Large intestine (tissue), 3 donors: ENCODE data around the gene SF3B1. TPM values are rescaled to one million over a fixed set of nuclear protein-coding genes. Genes with fewer than 3 reads are reported as not detected.
A peak's percentile ranks its signal among the peaks of the same experiment; 100 is the strongest.

Experiments
- DNase-seq, 2 donors: peaks; one replicate each; pipeline versions ENCODE4 v3.0.0 to v3.0.0-alpha.2; 2013
- H3K27ac ChIP-seq: one replicate; pipeline ENCODE4 v1.5.1; 2013; ENCODE audit warnings: low read length
- H3K27me3 ChIP-seq: 2 replicates; pipeline ENCODE4 v1.6.1; 2013; ENCODE audit warnings: low read length; ENCODE audit not compliant: control insufficient read depth, insufficient read depth
- H3K36me3 ChIP-seq: 2 replicates; pipeline ENCODE4 v1.6.1; 2013; ENCODE audit warnings: low read length; ENCODE audit not compliant: control insufficient read depth, insufficient read depth
- H3K4me1 ChIP-seq: one replicate; pipeline ENCODE4 v1.6.1; 2013; ENCODE audit warnings: low read length; ENCODE audit not compliant: control insufficient read depth, insufficient read depth
- H3K4me3 ChIP-seq: one replicate; pipeline ENCODE4 v1.5.1; 2013; ENCODE audit warnings: low read length
- H3K9me3 ChIP-seq: one replicate; pipeline ENCODE4 v1.6.1; 2013; ENCODE audit warnings: mild to moderate bottlenecking, low read depth, low read length, moderate library complexity; ENCODE audit not compliant: control insufficient read depth
- WGBS: methylation state at CpG from one replicate; pipeline ENCODE4 v1.1.5; 2013; ENCODE audit warnings: low lambda C conversion rate; ENCODE audit not compliant: insufficient coverage; 5-methylcytosine and 5-hydroxymethylcytosine counted together
- polyA plus RNA-seq: library from polyadenylated mRNA; unstranded; fragments of 120-200 nt; gene quantifications from one replicate; pipeline ENCODE4 v1.2.1, GENCODE V29; 2013

The SF3B1 gene
- polyA plus RNA-seq, 1 donor = 347 TPM

DNA sequence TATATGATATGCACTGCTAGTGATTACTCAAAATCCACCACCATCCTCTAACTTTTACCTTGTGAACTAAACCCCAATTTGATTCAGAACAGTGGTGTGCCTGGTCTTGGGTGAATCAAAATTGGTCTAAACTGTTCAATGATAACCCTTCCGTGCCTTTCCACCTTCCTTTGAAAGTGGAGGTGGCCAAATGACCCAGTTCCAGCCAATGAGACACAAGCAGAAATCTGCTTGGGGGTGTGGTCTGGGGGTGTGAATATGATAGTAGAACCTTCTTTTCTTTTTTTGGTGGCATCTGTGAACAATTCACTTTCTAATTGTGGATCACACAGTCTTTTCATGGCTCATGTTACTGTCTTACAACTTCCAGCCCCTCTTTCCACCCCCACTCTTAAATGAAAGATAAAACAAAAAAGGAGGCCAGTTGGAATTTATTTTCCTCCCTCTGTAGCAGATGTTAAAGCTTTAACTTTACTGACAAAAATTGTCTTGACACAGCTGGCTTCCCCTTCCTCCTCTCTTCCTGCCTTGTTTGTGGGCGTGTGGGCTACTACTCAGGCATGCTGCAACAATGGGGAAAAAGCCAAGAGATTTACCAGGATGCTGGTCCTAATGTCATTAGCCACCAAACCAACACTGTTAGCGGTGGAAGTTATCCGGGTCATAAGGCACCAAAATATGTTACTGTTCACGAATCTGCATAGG lies 65.4 kb downstream of the SF3B1 start:
- H3K4me1 ChIP-seq = no peaks in the 10 kb centered on the region
- H3K27me3 ChIP-seq = no peaks in the 10 kb centered on the region
- peaks cover 3% of the 10 kb centered on the region for H3K9me3 ChIP-seq
- H3K27ac ChIP-seq = no peak overlapping the region
- H3K4me3 ChIP-seq = no peak overlapping the region
- no peaks in the 10 kb centered on the region for H3K36me3 ChIP-seq
- DNase-seq = no peak
- WGBS = 100% methylated on average over 4 of the region's 5 CpGs

DNA sequence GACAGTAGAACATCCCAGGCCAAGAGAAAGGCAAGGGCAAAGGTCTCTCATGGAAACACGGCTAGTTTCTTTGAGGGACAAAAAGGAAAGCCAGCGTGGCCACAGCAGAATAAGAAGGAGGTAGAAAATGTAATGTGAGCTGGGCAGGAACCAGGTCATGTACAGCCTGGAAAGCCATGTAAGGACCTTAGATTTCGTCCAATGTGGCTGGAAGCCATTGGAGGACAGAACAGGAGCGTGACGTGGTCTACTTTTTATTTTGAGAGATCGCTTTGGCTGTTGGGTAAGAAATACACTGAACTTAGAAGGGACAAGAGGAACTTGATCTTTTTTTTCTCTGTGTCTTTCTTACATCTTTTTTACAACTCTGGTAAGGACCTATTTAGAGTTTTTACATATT lies 66.4 kb downstream of the SF3B1 start:
- no peak for DNase-seq
- H3K4me3 ChIP-seq = no peak overlapping the region
- H3K9me3 ChIP-seq = peaks cover 3% of the 10 kb centered on the region
- H3K27ac ChIP-seq = no peak overlapping the region
- H3K36me3 ChIP-seq = no peaks in the 10 kb centered on the region
- WGBS = 77% methylated on average over 4 of the region's 6 CpGs
- H3K27me3 ChIP-seq = no peaks in the 10 kb centered on the region
- no peaks in the 10 kb centered on the region for H3K4me1 ChIP-seq

DNA sequence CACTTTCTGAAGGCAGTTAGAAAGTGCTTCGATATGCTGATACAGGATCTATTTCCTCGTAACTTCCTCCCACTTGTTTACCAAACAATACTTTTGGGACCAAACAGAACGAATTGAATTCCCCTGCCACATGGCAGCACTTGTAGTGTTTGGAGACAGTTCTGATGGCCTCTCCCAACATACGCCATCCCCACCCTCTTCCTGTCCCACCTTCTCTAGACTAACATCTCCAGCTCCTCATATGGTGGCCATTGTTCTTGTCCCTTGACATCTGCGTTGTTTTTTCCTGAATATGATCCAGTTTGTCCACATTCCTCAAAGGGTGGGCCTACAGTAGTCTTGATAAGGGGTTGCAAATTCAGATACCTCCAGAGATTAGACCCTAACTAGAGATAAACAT lies 70.8 kb downstream of the SF3B1 start:
- no peaks in the 10 kb centered on the region for H3K4me1 ChIP-seq
- WGBS = 100% methylated on average over 1 of the region's 5 CpGs
- no peaks in the 10 kb centered on the region for H3K36me3 ChIP-seq

DNA sequence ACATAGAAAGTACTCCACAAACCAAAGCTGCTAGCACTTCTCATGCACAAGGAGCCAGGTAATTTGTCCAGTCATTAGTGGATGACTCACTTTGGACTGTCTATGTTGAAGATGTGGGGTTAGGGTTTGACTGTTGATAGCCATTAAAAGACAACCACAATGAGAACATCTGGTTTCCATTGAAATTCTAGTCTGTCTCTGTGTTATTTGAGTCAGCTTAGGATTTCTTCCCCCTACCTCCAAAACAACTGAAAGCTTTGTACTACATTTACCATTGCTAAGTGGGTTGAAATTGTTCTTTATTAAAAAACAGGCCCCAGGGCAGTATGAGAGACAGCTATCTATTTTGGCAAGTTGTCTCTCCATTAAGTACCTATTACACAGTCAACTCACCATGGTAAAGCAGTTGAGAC lies 74.1 kb downstream of the SF3B1 start:
- DNase-seq = no peak
- no peaks in the 10 kb centered on the region for H3K4me1 ChIP-seq
- no peak overlapping the region for H3K27ac ChIP-seq
- H3K9me3 ChIP-seq = no peaks in the 10 kb centered on the region
- H3K27me3 ChIP-seq = no peaks in the 10 kb centered on the region
- no peaks in the 10 kb centered on the region for H3K36me3 ChIP-seq
- H3K4me3 ChIP-seq = no peak overlapping the region

More for the DNA sequence above, 70.8 kb downstream of the SF3B1 start:
- Histone ChIP-seq H3K27me3 (no peaks in the 10 kb centered on the region), H3K27ac (no peak overlapping the region), H3K4me3 (no peak overlapping the region), H3K9me3 (no peaks in the 10 kb centered on the region)
- DNase-seq = no peak

DNA sequence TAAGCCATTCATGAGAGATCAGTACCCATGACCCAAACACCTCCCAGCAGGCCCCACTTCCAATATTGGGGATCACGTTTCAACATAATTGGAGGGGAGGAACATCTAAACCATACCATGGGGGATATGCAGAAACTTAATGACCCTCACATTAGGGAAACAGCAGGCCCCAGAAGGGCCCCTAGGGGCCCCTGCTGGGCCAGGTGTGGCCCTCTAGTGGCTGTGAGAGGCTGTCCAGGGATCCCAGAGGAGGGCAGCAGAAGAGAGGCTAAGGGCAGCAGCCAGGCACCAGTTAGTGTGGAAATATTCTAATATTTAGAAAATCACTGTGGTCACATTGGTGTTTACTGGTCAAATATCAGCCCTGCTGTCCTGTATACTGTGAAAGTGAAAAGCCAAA lies 75.0 kb downstream of the SF3B1 start:
- H3K36me3 ChIP-seq = no peaks in the 10 kb centered on the region
- H3K27ac ChIP-seq = no peak overlapping the region
- H3K9me3 ChIP-seq = no peaks in the 10 kb centered on the region
- no peaks in the 10 kb centered on the region for H3K4me1 ChIP-seq
- H3K4me3 ChIP-seq = no peak overlapping the region
- H3K27me3 ChIP-seq = no peaks in the 10 kb centered on the region
- no peak for DNase-seq
- WGBS = no CpG with 5 or more reads among the region's 1 CpG

DNA sequence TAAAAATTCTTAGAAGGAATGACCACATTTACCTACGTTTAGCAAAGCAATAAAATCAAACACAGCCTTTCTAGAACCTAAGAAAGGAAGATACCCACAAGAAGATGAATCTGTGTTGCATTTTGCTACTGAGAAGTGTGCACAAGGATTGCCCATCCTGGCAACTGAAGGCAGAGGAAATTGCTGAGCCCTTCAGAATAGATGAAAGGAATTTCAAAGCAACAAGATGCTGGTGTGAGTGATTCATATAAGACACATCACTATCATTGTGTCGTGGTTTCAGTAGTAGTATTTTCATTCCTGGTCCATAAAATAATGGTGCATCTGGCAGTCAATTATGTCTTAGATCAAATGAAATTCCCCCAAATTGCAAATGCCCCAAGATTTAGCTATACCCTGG lies 75.9 kb downstream of the SF3B1 start:
- Histone ChIP-seq H3K27ac (no peak overlapping the region), H3K9me3 (no peaks in the 10 kb centered on the region), H3K4me3 (no peak overlapping the region), H3K36me3 (no peaks in the 10 kb centered on the region), H3K4me1 (peaks cover 6% of the 10 kb centered on the region), H3K27me3 (no peaks in the 10 kb centered on the region)
- DNase-seq = no peak
- WGBS = no CpG with 5 or more reads among the region's 2 CpGs

DNA sequence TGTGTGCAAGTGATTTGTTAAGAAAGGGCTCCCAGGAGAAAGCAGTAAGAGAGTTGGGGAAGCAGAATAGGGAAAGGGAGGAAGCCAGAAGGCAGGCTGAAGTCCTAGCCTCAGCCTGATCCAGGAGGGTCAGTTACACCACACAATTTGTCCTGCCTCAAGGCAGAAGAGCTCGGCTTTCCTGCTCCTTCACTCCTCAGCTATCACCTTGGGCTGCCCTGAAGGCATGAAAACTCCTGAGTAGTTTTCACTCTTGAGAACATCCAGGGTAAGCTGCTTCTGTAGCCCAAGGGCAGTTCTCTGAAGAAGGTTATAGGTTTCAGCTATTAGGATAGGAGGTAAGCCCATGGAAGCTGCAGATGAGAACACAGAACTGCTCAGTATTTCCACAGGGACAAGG lies 76.8 kb downstream of the SF3B1 start:
- Histone ChIP-seq H3K4me1 (peaks cover 9% of the 10 kb centered on the region), H3K9me3 (no peaks in the 10 kb centered on the region), H3K27ac (no peak overlapping the region), H3K27me3 (no peaks in the 10 kb centered on the region), H3K36me3 (no peaks in the 10 kb centered on the region), H3K4me3 (no peak overlapping the region)
- DNase-seq = no peak
- no CpG with 5 or more reads among the region's 1 CpG for WGBS

DNA sequence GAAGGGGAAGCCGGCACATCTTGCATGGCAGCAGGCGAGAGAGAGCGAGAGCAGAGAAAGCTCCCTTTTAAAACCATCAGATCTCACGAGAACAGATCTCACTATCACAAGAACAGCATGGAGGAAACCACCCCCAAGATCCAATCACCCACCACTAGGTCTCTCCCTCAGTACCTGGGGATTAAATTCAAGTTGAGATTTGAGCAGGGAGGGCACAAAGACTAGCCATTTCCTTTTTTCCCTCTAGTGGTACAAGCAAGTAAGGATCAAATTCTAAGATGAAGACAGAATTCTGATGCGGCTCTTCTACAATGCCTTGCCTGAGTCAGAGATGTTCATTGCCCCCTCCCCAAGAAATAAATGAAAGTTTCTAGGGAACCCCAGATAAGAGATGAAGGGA lies 78.7 kb downstream of the SF3B1 start:
- H3K27me3 ChIP-seq = no peaks in the 10 kb centered on the region
- H3K9me3 ChIP-seq = no peaks in the 10 kb centered on the region
- no peak overlapping the region for H3K27ac ChIP-seq
- no peak overlapping the region for H3K4me3 ChIP-seq
- no peaks in the 10 kb centered on the region for H3K36me3 ChIP-seq
- peaks cover 14% of the 10 kb centered on the region for H3K4me1 ChIP-seq
- DNase-seq = no peak
- 40% methylated on average over 1 of the region's 5 CpGs for WGBS

DNA sequence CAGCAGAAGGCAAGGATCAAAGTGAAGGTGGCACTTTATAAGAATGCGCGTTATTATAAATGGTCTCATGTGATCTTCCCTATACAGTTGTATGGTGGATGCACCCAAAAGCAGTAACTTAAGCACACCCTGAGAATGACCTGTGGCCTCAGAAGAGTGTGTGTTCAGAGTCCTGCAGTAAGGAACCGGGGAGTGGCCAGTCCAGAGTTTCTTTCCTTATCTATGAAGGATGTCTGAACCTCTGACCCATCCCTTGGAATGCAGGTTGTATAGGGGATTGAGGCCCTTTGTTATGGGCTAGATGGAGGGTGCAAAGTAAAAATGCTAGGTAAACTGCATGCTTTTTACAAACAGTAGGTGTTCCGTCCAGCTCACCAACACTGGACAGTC lies 80.7 kb downstream of the SF3B1 start:
- DNase-seq = peak; percentile 66 to 82
- Histone ChIP-seq H3K4me1 (peaks cover 19% of the 10 kb centered on the region), H3K27ac (peak overlapping the region; percentile 1), H3K36me3 (no peaks in the 10 kb centered on the region), H3K4me3 (no peak overlapping the region), H3K27me3 (no peaks in the 10 kb centered on the region), H3K9me3 (no peaks in the 10 kb centered on the region)
- no CpG with 5 or more reads among the region's 4 CpGs for WGBS

DNA sequence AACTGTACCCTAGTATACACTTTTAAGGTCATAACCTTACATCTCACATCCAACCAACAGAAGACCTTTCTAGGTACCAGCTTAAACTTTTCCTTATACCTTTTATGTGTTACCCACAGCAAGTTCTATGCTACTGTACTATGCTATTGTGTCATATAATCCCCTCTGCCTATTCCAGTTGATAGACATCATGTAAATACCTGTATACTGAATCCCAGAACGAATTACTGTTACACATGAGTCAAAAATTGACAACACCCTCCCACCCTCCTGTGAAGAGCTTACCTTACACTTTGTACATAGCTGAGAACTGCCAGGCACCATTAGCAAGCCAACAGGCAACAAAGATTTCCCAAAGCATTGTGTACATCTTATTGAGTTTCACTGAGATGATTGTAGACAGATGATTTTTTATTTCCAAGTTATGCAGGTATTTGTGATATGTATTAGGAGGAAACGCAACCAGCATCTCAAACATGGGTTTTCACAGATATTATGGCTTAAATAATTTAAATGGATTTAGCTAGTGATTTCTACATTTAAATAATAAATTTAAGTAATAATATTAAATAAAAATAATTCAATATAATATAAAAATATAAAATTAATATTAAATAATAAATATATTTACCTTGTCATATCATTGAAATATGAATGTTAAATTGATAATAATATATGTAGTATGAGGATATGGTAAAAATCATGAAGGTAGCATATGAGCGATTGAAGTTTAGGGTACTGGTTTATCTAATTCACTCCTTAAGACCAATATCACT lies 81.2 kb downstream of the SF3B1 start:
- Histone ChIP-seq H3K27me3 (no peaks in the 10 kb centered on the region), H3K4me3 (no peak overlapping the region), H3K4me1 (peaks cover 19% of the 10 kb centered on the region), H3K27ac (no peak overlapping the region), H3K9me3 (no peaks in the 10 kb centered on the region), H3K36me3 (no peaks in the 10 kb centered on the region)
- DNase-seq = no peak
- WGBS = 92% methylated on average over 1 of the region's 3 CpGs

DNA sequence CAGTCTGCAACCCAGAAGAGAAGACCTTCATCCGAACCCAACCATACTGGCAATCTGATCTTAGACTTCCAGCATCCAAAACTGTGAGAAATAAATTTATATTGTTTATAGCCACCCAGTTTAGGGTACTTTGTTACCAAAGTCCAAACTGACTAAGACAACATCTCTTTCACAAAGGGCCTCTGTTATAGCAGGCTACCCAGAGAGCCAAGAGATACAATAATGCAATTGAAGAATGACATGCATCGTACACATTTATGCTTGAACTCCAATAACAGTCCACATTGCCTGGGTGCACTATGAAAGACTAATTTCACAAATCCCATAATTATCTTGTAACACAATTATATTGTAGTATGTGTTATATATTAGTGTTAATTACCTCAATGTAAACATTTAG lies 85.1 kb downstream of the SF3B1 start:
- WGBS = no CpG with 5 or more reads among the region's 2 CpGs
- H3K9me3 ChIP-seq = peaks cover 3% of the 10 kb centered on the region

More for the DNA sequence above, 85.1 kb downstream of the SF3B1 start:
- no peak overlapping the region for H3K27ac ChIP-seq
- DNase-seq = no peak
- peaks cover 19% of the 10 kb centered on the region for H3K4me1 ChIP-seq
- no peaks in the 10 kb centered on the region for H3K27me3 ChIP-seq
- no peaks in the 10 kb centered on the region for H3K36me3 ChIP-seq
- H3K4me3 ChIP-seq = no peak overlapping the region
